Loucy (cell line): ENCODE measurements around the gene GPBAR1.

ENCODE experiments used
- EZH2phosphoT487 ChIP-seq: fragments of 200-600 bp; IDR thresholded peaks from 2 replicates; pipeline ENCODE4 v1.6.1; 2018; ENCODE audit warnings: antibody characterized with exemption, mild to moderate bottlenecking, moderate library complexity, borderline replicate concordance
- TF ChIP-seq, protein P1 (sequence below): fragments of 200-600 bp; sonication (generic); conservative IDR thresholded peaks from 2 replicates; pipeline ENCODE4 v1.5.1; 2014; ENCODE audit warnings: mild to moderate bottlenecking, antibody characterized with exemption, low read length

DNA sequence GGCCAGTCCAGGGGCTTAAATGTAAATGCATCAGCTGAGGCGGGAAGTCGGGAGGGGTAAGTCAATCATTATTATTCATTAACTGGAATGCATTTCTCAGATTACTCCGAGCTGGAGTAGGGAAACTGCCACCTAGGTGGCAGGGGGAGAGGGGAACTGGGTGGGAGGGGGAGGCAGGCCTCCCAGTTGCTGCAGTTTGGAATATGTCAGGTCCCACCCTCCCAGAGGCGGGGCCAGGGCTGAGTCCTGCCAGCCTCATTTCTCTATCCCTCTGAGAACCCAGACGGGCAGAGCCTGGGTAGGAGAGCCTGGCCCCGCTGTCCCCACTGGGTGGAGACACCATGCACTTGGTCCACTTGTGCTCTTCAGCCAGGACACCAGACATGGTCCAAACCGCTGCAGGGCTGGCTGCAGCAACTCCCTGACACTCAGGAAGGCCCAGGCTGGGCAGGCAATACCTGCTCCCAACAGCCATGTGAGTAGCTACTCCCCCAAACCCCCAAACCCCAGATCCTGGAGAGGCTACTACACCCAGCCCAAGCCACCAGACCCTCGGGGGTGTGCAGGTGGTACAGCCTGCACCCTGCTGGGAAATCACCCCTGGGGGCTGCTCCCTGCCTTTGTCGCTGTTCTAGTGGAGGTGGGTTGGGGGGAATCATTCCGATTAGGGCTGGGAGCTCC lies at the start of gene GPBAR1:
- TF ChIP-seq, protein P1, sequence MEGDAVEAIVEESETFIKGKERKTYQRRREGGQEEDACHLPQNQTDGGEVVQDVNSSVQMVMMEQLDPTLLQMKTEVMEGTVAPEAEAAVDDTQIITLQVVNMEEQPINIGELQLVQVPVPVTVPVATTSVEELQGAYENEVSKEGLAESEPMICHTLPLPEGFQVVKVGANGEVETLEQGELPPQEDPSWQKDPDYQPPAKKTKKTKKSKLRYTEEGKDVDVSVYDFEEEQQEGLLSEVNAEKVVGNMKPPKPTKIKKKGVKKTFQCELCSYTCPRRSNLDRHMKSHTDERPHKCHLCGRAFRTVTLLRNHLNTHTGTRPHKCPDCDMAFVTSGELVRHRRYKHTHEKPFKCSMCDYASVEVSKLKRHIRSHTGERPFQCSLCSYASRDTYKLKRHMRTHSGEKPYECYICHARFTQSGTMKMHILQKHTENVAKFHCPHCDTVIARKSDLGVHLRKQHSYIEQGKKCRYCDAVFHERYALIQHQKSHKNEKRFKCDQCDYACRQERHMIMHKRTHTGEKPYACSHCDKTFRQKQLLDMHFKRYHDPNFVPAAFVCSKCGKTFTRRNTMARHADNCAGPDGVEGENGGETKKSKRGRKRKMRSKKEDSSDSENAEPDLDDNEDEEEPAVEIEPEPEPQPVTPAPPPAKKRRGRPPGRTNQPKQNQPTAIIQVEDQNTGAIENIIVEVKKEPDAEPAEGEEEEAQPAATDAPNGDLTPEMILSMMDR = no peak
- no peak for TF ChIP-seq EZH2phosphoT487
